ENCODE measurements around the gene FANCM.

GRCh38 chr14:45120096-45120495 lies 15.6 kb upstream of the FANCM start:
- TF ChIP-seq GATA3 (IDR thresholded peaks at IDR 0.05; ENCODE audit: low read depth, low read length) (no peak), GATA2 (IDR thresholded peaks at IDR 0.05; ENCODE audit: low read depth, low read length) (no peak)
